Measurements from ENCODE around the gene PAX6. TPM values are rescaled to one million over a fixed set of nuclear protein-coding genes. Genes with fewer than 3 reads are reported as not detected.

The PAX6 gene
- total RNA-seq, 4 donors from 2014 or later: not detected

DNA sequence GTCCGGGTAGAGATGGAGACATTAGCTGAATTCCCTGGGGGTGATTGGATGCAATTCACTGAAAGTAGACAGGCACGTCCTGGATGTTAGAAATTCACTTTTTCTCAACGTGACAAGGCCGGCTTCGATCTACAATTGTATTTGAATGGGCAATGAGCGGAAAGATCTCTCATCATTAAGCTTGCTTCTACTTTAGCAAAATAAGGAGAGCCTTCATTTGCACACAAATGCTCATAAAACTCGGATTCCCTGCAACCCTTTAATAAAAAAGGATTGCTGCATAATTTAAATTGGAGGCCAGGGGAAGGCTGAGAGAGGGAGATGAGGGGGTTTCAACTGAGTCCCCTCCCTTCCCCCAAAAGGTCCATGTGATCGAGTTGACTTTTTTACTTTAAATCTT lies 10.6 kb upstream of the PAX6 start:
- no peak for TF ChIP-seq CTCF (IDR thresholded peaks at IDR 0.05; ENCODE audit: low read depth)

DNA sequence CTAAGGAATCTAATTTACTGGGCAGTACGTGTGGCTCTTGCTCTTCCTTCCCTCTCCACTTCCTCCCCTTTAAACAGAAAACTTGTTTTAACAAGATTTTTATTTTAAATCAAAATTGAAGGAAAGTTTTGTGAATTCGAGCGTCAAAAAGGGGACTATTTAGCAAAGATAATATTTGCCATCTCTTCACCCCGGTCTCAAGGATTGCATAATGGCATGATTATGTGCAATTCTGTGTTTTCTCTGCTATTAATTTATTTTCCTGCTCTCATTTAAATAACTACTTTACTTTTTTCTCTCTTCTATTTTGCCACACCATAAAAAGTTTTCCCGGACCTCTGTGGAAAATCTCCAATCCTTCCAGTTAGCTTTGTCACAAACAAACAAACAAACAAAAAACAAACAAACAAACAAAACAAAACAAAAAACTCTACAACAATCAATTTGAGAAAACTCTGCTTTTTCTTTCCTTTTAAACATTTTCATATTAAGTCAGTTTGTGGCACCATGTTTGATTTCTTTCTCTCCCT lies 10.2 kb upstream of the PAX6 start:
- TF ChIP-seq CTCF (IDR thresholded peaks at IDR 0.05; ENCODE audit: low read depth): no peak

GRCh38 chr11:31820438-31820818 lies 9.3 kb upstream of the PAX6 start:
- TF ChIP-seq CTCF (IDR thresholded peaks at IDR 0.05; ENCODE audit: low read depth): no peak

- no peak for TF ChIP-seq CTCF (IDR thresholded peaks at IDR 0.05; ENCODE audit: low read depth)
These were observed 8.7 kb upstream of the PAX6 start for GRCh38 chr11:31819621-31820437.

GRCh38 chr11:31818874-31819331 lies 7.8 kb upstream of the PAX6 start:
- TF ChIP-seq CTCF (IDR thresholded peaks at IDR 0.05; ENCODE audit: low read depth): no peak

DNA sequence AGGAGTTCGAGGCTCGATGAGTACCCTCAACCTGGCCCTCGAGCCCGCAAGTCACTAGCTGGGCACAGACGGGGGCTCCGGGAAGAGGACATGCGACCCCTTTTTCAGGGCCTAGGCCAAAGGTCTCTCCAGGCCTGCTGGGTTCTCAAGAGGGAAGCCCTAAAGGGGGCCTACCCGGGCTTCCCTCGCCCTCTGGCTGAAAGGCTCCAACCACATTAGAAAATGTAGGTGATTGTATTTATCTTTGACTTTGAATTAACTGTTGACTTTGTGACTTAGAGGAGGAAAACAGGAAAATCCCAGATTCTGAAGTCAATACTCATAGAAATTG lies 7.3 kb upstream of the PAX6 start:
- TF ChIP-seq CTCF (IDR thresholded peaks at IDR 0.05; ENCODE audit: low read depth): no peak

- no peak for TF ChIP-seq CTCF (IDR thresholded peaks at IDR 0.05; ENCODE audit: low read depth)
These were observed 6.7 kb upstream of the PAX6 start for GRCh38 chr11:31817621-31818424.
